IMR-90 (cell line): ENCODE measurements around the gene DBN1.

Experiments
- BHLHE40 ChIP-seq: fragments of 150-350 bp; IDR thresholded peaks from 2 replicates; pipeline ENCODE4 v1.6.1; 2016; ENCODE audit warnings: mild to moderate bottlenecking, low read depth, low read length
- MAFK ChIP-seq: IDR thresholded peaks from 2 replicates; pipeline ENCODE4 v1.6.1; 2012; ENCODE audit warnings: low read depth, low read length, improper control_type of control experiment
- POLR2A ChIP-seq: IDR thresholded peaks from 2 replicates; pipeline ENCODE4 v1.6.1; 2012; ENCODE audit warnings: mild to moderate bottlenecking, low read depth, low read length
- RAD21 ChIP-seq: IDR thresholded peaks from 2 replicates; pipeline ENCODE4 v1.6.1; 2012; ENCODE audit warnings: low read length, improper control_type of control experiment
- RFX5 ChIP-seq: IDR thresholded peaks from 2 replicates; pipeline ENCODE4 v1.8.0; 2012; ENCODE audit warnings: low read depth, mild to moderate bottlenecking, low read length, moderate library complexity
- TF ChIP-seq, protein P1 (sequence below): conservative IDR thresholded peaks from 2 replicates; pipeline ENCODE4 v1.5.1; 2012; ENCODE audit warnings: mild to moderate bottlenecking, low read depth, low read length, improper control_type of control experiment

- TF ChIP-seq RFX5 (no peak), MAFK (no peak), BHLHE40 (no peak), RAD21 (no peak), POLR2A (no peak)
- TF ChIP-seq, protein P1, sequence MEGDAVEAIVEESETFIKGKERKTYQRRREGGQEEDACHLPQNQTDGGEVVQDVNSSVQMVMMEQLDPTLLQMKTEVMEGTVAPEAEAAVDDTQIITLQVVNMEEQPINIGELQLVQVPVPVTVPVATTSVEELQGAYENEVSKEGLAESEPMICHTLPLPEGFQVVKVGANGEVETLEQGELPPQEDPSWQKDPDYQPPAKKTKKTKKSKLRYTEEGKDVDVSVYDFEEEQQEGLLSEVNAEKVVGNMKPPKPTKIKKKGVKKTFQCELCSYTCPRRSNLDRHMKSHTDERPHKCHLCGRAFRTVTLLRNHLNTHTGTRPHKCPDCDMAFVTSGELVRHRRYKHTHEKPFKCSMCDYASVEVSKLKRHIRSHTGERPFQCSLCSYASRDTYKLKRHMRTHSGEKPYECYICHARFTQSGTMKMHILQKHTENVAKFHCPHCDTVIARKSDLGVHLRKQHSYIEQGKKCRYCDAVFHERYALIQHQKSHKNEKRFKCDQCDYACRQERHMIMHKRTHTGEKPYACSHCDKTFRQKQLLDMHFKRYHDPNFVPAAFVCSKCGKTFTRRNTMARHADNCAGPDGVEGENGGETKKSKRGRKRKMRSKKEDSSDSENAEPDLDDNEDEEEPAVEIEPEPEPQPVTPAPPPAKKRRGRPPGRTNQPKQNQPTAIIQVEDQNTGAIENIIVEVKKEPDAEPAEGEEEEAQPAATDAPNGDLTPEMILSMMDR: no peak
Measured at GRCh38 chr5:177440990-177441780, 32.2 kb downstream of the DBN1 start.
